HG02840 (cell line): ENCODE results near the gene IGF1.

Experiments
- ATAC-seq: cut with Tn5 transposase; IDR thresholded peaks from one replicate; pipeline ENCODE4 v1.9.1; 2021; ENCODE audit warnings: mild to moderate bottlenecking, moderate library complexity, moderate number of reproducible peaks; ENCODE audit not compliant: unreplicated experiment, low FRiP score

Gene IGF1

DNA sequence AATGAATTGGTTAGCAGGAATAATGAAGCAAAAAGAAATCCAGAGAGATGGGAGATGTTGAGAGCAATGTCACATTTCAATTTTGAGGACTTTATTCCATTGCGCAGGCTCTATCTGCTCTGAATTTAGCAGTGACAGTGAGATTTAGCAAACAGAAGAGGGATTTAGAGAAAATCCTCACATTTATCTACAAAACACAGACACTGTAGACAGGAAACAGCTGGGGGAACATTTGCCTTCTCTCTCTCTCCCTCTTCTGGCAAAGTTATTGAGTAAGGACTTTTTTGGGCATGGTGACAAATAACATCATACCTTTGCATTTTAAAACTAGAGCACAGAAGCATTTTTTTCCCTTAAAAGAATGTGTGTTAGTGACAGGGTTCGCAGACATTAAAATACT lies at the start of gene IGF1:
Gene IGF1 (minus strand): TSS at position 158 of the 400 bp plus-strand sequence. CDS start 182 bp downstream, outside the sequence.
- ATAC-seq: no peak

DNA sequence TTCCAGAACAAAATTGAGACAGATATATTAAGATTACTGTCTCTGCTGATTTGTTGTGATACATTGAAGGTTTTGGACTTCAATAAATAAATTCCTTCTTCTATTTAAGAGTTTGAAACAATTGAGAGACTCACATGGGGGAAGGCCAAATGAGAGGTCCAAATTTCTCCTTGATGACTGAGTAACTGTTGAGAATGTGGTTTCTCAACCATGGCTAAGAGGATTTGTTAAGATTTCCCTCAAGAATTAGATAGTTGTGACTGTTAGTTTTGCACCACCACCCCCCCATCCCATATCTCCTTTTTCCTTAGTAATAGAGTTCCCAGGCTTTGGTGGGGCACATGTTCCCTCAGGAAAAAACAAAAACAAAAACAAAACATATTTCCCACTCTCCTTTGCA lies 47.7 kb upstream of the IGF1 start:
- no peak for ATAC-seq

DNA sequence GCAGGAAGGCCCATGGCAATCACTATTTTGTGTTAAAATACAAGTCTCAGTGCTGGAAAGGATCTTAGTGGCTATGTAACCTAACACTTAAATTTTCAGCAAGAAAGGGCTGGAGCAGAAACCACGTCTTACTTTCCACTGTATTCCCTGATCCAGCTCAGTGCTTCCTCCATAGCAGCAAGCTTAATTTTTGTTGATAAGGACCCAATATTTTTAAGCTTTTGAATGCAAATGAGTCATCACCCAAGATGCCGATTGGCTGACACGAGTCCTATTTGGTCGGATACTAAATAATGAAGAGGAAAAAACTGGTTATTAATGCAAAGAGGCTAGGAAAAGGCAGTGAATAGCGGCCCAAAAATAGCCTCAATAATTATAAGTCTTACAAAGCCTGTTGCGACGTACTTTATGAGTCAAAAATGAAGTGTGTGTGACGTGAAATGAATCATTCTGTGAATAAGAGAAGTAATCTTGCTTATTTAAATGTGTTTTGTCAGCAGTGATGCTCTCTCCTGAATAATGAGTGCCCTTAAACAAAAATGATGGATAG lies 46.9 kb upstream of the IGF1 start:
- ATAC-seq: no peak

DNA sequence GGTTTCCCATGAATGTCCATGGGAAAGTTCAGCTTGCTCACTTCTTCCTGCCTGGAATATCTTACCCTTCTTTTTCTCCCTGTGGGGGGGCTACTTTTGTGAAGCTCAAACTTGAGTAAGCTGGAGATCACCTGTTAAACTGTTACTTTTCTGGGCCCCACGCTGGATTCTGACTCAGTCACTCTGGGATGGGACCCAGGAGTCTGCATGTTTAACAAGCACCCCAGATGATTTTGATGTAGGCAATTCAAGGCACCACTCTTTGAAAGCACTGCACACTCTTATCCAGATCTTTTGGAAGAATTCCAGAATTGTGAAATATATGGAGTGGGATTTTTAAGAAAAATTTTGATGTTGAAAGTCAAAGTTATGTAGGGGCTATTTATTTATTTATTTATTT lies 46.3 kb upstream of the IGF1 start:
- no peak for ATAC-seq

- ATAC-seq: no peak
Observed at GRCh38 chr12:102522768-102523167, 42.4 kb upstream of the IGF1 start.

DNA sequence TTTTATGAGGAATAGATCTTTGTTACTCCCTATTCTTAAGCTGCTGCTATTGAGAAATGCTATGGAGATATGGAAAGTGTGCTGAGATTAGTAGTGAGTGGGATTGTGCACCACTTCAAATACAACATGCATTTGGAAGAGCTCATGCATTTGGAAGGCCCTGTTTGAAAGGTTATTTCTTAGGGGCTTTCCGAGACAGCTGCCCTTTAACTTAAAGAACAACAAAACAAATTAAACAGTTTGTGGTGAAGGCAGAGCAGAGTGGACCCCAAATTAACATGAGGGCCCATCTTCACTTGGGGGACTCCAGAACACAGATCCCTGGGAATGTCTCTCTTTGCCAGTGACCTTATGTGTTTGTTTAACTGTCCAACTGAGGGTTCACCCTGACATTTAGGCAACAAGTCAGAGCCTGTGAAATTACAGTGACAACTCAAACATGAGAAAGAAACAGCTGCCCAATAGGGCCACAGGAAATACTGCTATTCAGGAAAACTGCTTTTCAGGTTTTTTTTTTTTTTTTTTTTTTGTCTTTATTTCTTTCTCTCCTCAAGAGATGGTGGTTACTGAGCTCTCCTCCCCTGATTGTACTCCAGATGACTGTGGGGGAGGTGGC lies 41.4 kb upstream of the IGF1 start:
- no peak for ATAC-seq

- no peak for ATAC-seq
Observed at GRCh38 chr12:102518871-102519270, 38.5 kb upstream of the IGF1 start.

DNA sequence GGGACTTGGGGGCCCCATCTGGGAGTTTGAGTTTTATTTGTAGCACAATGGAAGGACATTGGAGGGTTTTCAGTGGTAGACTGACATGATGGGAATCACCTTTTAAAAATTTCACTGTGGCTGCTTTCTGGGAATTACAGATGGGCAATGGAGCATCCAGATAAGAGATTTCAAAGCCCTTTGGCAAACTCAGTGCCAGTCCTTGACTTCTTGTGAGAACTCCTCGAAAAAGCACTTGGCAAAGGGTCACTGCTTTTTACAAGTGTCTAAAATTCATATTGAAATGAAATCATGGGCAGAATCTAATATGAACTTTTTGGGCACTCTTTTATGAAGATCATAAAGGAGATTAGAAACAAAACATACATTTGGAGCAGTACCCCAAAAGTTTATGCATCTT lies 34.3 kb upstream of the IGF1 start:
- no peak for ATAC-seq

DNA sequence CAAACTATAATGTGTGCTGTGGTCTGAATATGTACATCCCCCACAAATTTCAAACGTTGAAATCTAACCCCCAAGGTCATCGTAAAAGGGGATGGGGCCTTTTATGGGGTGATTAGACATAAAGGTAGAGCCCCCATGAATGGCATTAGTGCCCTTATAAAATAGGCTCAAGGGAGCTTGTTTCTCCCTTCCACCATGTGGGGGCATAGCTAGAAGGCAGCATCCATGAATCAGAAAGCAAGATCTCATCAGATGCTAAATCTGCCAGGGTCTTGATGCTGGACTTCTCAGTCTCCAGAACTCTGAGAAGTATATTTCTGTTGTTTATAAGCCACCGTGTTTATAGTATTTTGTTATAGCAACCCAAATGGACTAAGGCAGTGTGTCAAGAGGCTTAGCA lies 33.4 kb upstream of the IGF1 start:
- ATAC-seq: no peak

GRCh38 chr12:102513272-102513671 lies 32.9 kb upstream of the IGF1 start:
- peak; percentile 56 for ATAC-seq

- ATAC-seq: no peak
Observed at GRCh38 chr12:102512523-102512922, 32.2 kb upstream of the IGF1 start.

GRCh38 chr12:102511575-102511974 lies 31.2 kb upstream of the IGF1 start:
- no peak for ATAC-seq

GRCh38 chr12:102510463-102510862 lies 30.1 kb upstream of the IGF1 start:
- no peak for ATAC-seq

DNA sequence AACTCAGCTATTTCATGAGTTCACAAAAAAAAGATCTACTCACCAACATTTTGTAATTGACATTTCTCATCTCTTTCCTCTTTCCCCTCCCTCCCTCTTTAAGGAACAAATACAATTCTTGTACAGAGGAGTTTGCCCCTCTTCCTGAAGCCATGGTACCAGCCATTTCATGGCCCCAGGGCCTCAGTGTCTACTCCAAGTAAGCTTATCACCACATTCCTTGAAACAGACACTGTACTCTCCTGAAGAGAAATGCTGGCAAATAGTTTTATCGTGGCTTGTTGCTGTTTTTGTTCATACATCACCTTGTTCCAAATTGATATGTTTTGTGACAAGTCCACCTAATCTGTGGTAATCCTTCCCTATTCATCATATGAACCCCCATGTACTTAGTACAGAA lies 29.7 kb upstream of the IGF1 start:
- ATAC-seq: no peak

DNA sequence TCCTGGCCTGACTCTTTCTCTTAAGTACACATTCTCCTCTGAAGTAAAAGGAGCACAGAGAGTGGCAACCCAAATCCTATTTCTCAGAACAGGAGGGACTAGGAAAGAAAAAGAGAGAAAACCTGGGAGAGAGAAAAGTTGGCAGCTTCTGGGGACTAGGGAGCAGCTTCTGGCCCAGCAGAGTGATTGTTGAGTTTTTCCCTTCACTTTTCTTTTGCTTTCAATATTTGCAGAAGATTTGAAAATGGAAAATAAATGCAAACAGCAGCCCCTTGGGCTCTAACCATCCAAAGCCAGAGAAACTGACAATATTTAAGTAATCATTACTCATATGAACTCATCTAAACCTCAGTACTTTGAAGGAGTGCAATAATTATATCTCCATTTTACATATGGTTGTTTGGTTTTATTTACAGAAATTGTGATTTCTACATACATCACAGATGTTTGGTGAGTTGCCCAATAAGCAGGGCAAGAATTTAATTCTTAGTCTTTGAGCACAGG lies 28.8 kb upstream of the IGF1 start:
- no peak for ATAC-seq

DNA sequence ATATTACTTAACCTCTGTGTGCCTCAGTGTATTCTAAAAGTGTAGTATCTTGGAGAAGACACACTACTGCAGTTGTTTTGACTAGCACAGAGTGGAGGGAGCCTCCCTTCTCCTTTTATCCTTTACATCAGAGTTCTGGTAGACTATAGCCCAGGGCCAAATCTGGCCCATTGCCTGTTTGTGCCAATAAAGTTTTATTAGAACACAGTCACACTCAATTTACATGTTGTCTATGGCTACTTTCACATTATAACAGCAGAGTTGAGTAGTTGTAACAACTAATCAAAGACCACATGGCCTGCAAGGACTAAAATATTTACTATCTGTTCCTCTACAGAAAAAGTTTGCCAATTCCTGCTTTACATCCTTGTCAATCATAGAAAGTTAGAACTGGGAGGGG lies 27.7 kb upstream of the IGF1 start:
- ATAC-seq: no peak

- no peak for ATAC-seq
Observed at GRCh38 chr12:102507301-102507700, 26.9 kb upstream of the IGF1 start.

GRCh38 chr12:102504871-102505270 lies 24.5 kb upstream of the IGF1 start:
- no peak for ATAC-seq

GRCh38 chr12:102504280-102504679 lies 23.9 kb upstream of the IGF1 start:
- ATAC-seq: no peak

- ATAC-seq: no peak
Observed at GRCh38 chr12:102503831-102504230, 23.5 kb upstream of the IGF1 start.

DNA sequence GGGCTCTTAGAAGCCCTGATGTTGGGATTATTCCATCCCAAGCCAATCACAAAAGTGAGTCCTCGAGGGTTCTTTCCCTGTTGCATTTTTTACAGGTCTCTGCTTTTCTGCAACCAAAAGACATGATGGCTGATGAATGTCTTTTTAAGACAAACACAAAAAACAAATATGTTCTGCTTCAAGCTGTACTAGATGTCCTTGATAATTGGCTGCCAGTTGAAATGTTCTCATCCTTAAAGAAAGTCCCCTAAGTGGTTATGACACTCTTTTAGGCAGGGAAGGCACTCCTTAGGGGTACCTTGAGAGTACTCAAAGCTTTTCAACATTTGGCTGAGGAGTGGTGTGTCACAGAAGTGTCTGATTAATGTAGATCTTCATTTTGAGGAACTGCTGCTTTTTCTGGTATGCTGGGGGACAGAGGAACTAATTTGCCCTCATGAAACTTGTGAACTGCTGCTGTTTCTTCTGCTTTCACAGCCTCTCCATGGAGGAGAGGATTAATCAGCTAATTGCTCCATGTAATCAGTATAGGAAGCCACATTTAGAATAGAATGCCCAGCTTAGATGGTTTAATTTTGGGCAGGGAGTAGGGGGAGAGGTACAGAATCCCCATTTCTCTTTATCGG lies 22.8 kb upstream of the IGF1 start:
- ATAC-seq: no peak

DNA sequence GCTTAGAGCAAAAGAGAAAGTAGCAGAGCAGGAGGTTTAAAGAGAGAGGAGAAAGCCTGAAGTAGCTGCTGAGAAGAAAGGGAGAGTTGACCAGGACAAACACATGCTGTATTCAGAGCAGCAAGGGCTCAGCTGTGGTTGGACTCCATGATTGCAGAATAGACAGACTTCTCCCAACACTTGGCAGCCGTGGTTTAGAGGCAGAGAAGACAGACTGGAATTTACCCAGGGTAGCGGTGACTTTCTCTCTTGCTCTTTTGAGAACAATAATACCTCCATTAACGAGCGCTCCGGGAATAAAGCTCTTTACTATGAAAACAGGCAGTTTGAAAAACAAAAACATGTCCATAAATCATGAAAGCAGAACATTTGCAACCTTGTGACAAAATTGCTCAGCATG lies 21.4 kb upstream of the IGF1 start:
- ATAC-seq: no peak
